ENCODE results near the gene PCK1.

The PCK1 gene

DNA sequence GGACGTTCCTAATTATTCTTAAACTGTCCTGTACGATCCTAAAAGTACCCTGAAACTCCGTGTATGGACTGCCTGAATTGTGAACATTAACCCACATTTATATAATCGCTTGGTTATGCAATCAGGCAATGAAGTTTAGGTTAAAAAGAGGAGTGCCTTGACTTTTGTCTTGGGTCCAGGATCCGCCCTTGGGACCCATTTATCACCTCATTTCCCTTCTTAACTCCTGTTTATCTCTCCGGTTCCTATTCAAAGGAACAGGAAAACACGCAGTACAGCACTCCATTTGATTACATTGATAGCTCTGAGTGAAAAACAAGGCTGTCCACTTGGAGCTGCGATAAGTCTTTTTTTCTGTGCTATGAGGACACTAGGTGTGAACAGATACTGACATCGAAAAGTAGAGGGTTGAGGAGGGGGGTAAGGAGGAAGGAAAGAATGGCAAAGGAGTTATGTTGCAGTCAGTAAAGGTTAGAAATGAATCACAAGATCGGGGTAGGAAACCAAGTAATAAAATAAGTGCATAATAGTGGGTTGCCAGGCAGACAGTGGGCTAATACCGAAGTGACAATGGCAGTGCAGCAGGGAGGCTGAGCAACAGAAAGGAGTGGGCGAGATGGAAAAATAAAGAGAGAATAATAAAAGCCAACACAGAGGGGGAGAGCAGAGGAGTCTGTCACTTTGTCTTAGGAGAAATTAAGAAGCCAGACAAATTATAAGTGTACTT, 15.9 kb upstream of the PCK1 start:
- Histone ChIP-seq H4K20me1 (ENCODE audit: control insufficient read depth, insufficient read depth, low read depth, low read length) (no peaks in the 10 kb centered on the region), H3K79me2 (ENCODE audit: control insufficient read depth, low read length) (no peaks in the 10 kb centered on the region), H3K4me1 (ENCODE audit: control insufficient read depth, low read length) (no peaks in the 10 kb centered on the region), H3K27ac (ENCODE audit: low read depth, low read length) (no peak overlapping the region), H3K36me3 (ENCODE audit: control insufficient read depth, low read length) (no peaks in the 10 kb centered on the region), H3K9me3 (ENCODE audit: control insufficient read depth, insufficient read depth, low read length) (no peaks in the 10 kb centered on the region), H3K27me3 (ENCODE audit: control insufficient read depth, low read length) (peaks cover 23% of the 10 kb centered on the region), H3F3A (ENCODE audit: control insufficient read depth, insufficient read depth) (no peaks in the 10 kb centered on the region), H3K4me3 (ENCODE audit: low read length) (no peak overlapping the region), H3K4me2 (ENCODE audit: low read length) (no peak overlapping the region), H3K9me2 (replicated peaks; ENCODE audit: control insufficient read depth, low read length) (no peaks in the 10 kb centered on the region)
- TF ChIP-seq EZH2phosphoT487 (IDR thresholded peaks at IDR 0.05; ENCODE audit: borderline replicate concordance, low read length) (no peak), CTCF (IDR thresholded peaks at IDR 0.05; ENCODE audit: low read depth, low read length, poor library complexity, severe bottlenecking) (no peak)

DNA sequence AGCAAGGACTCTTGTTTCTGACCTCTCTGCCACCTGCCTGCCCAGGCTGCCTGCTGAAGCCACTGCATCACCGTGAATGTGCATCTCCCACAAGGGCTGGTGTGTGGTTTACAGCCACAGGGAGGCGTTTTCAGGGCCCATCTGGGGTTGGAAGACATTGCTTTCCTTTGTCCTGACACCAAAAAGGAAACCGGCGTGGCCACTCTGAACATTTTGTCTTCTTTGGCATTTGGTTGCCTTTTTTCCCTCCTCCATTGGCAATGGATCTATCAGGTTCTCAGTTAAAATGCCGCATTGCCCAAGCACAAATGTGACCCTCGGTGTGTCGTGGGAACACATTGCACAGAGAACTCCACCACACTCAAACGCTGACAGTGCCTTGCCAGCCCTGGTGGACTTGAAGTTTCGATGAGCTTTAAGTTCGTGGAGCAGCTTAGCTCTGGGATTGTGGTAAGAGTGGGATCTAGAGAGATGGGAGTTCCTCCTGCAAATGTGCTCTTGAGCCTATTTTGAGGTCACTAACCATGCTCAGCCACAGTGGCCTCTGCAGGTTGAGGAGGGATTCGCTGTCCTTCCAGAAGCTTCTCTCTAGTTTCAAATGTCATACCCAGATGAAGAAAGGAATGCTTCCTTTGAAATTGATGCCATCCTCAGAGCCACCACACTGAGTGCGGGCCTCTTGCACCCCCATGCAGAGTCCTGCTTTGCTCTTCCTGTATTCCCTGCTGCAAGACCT, 14.8 kb upstream of the PCK1 start:
- Histone ChIP-seq H3K4me1 (ENCODE audit: control insufficient read depth, low read length) (no peaks in the 10 kb centered on the region), H3F3A (ENCODE audit: control insufficient read depth, insufficient read depth) (no peaks in the 10 kb centered on the region), H3K4me3 (ENCODE audit: low read length) (no peak overlapping the region), H3K27me3 (ENCODE audit: control insufficient read depth, low read length) (peaks cover 20% of the 10 kb centered on the region), H3K27ac (ENCODE audit: low read depth, low read length) (no peak overlapping the region), H3K36me3 (ENCODE audit: control insufficient read depth, low read length) (no peaks in the 10 kb centered on the region), H3K9me3 (ENCODE audit: control insufficient read depth, insufficient read depth, low read length) (no peaks in the 10 kb centered on the region), H3K4me2 (ENCODE audit: low read length) (no peak overlapping the region), H4K20me1 (ENCODE audit: control insufficient read depth, insufficient read depth, low read depth, low read length) (no peaks in the 10 kb centered on the region), H3K79me2 (ENCODE audit: control insufficient read depth, low read length) (no peaks in the 10 kb centered on the region), H3K9me2 (replicated peaks; ENCODE audit: control insufficient read depth, low read length) (no peaks in the 10 kb centered on the region)
- no peak for TF ChIP-seq EZH2phosphoT487 (IDR thresholded peaks at IDR 0.05; ENCODE audit: borderline replicate concordance, low read length)
- TF ChIP-seq CTCF (IDR thresholded peaks at IDR 0.05; ENCODE audit: low read depth, low read length, poor library complexity, severe bottlenecking), result no peak

DNA sequence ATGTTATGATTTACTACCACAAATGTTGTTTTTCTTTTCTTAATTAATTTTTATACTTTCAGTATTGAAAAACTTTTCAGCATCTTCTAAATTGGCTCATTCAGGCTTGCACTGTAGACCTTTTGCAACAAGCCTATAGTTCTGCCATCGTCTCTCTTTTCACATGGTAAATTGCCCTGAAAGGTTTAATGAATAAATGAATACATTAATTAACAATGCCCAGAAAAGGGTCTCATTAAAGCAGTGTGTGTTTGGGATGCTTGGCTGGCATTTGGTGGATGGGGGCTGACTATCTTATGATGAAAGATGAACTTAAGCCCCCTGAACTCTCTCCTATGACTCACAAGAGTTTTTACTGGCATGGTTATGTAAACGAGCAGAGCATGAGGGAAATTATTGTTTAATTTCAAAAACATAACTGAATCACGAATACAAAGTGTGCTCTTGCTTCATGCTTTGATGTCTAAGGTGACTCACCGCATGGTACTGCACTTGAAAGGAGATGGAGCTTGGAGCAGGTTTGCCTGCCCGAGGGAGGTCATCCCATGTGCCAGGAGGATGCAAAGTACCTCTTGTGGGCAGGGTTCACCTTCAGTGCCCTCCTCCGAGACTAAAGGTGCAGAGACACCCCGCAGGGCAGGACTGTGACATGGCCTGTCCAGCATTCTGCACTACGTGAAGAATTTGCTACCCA, 13.8 kb upstream of the PCK1 start:
- no peaks in the 10 kb centered on the region for H3F3A ChIP-seq (ENCODE audit: control insufficient read depth, insufficient read depth)
- H3K79me2 ChIP-seq (ENCODE audit: control insufficient read depth, low read length), result no peaks in the 10 kb centered on the region
- no peak overlapping the region for H3K4me3 ChIP-seq (ENCODE audit: low read length)
- H3K9me3 ChIP-seq (ENCODE audit: control insufficient read depth, insufficient read depth, low read length), result no peaks in the 10 kb centered on the region
- no peak for TF ChIP-seq EZH2phosphoT487 (IDR thresholded peaks at IDR 0.05; ENCODE audit: borderline replicate concordance, low read length)
- TF ChIP-seq CTCF (IDR thresholded peaks at IDR 0.05; ENCODE audit: low read depth, low read length, poor library complexity, severe bottlenecking), result no peak
- H3K9me2 ChIP-seq (replicated peaks; ENCODE audit: control insufficient read depth, low read length), result no peaks in the 10 kb centered on the region
- H3K36me3 ChIP-seq (ENCODE audit: control insufficient read depth, low read length), result no peaks in the 10 kb centered on the region
- no peak overlapping the region for H3K27ac ChIP-seq (ENCODE audit: low read depth, low read length)
- no peaks in the 10 kb centered on the region for H3K4me1 ChIP-seq (ENCODE audit: control insufficient read depth, low read length)
- peaks cover 20% of the 10 kb centered on the region for H3K27me3 ChIP-seq (ENCODE audit: control insufficient read depth, low read length)
- no peak overlapping the region for H3K4me2 ChIP-seq (ENCODE audit: low read length)
- no peaks in the 10 kb centered on the region for H4K20me1 ChIP-seq (ENCODE audit: control insufficient read depth, insufficient read depth, low read depth, low read length)

All from DOHH2 (cell line).